ENCODE results near the gene SH3BP1.

DNA sequence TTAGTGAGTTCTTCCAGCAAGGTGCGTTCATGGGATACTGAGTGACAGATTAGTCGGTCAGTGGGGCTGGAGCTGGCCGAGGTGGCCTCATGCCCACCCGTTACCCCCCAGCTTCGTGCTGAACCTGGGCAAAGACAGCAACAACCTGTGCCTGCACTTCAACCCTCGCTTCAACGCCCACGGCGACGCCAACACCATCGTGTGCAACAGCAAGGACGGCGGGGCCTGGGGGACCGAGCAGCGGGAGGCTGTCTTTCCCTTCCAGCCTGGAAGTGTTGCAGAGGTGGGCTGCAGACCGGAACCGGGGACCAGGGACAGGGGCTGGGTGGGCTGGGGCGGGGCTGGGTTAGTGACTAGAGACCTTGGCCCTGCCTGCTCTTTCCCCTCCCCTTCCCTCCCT lies 38.9 kb downstream of the SH3BP1 start:
- no peak for TF ChIP-seq FOXK2 (IDR thresholded peaks at IDR 0.05)
- TF ChIP-seq FOXM1 (IDR thresholded peaks at IDR 0.05; ENCODE audit: borderline replicate concordance): no peak
- TF ChIP-seq SP1 (IDR thresholded peaks at IDR 0.05): no peak
- TF ChIP-seq ELF4 (IDR thresholded peaks at IDR 0.05): no peak
- TF ChIP-seq BHLHE40 (IDR thresholded peaks at IDR 0.05; ENCODE audit: borderline replicate concordance): no peak
- no peak for TF ChIP-seq NFRKB (IDR thresholded peaks at IDR 0.05)
- TF ChIP-seq ARNT (IDR thresholded peaks at IDR 0.05): no peak
- no peak for TF ChIP-seq SUZ12 (IDR thresholded peaks at IDR 0.05)
- TF ChIP-seq, protein P1, sequence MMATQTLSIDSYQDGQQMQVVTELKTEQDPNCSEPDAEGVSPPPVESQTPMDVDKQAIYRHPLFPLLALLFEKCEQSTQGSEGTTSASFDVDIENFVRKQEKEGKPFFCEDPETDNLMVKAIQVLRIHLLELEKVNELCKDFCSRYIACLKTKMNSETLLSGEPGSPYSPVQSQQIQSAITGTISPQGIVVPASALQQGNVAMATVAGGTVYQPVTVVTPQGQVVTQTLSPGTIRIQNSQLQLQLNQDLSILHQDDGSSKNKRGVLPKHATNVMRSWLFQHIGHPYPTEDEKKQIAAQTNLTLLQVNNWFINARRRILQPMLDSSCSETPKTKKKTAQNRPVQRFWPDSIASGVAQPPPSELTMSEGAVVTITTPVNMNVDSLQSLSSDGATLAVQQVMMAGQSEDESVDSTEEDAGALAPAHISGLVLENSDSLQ (IDR thresholded peaks at IDR 0.05): no peak
- TF ChIP-seq HDGF (IDR thresholded peaks at IDR 0.05; ENCODE audit: borderline replicate concordance): no peak
- no peak for TF ChIP-seq ZNF384 (IDR thresholded peaks at IDR 0.05)

All from HEK293T (cell line).